ENCODE results near the gene WDR27. TPM values are rescaled to one million over a fixed set of nuclear protein-coding genes. Genes with fewer than 3 reads are reported as not detected.
A peak's percentile ranks its signal among the peaks of the same experiment; 100 is the strongest.

Gene WDR27
- total and polyA plus RNA-seq, 5 experiments from 2014 or later = 3.7 to 80.9 (median 7.3) TPM

- Mint-ChIP-seq H3K4me1 (no peaks in the 10 kb centered on the region), H3K36me3 (peaks cover 0 to 20% (median 16%) of the 10 kb centered on the region in 3 donors), H3K27ac (no peak overlapping the region), H3K27me3 (no peaks in the 10 kb centered on the region), H3K4me3 (no peak overlapping the region), H3K9me3 (peaks cover 0 to 25% (median 14%) of the 10 kb centered on the region in 9 donors)
- POLR2A ChIA-PET = no interaction called here
- ATAC-seq (no peak), DNase-seq (no peak)
Measured at GRCh38 chr6:169456840-169457239, 245.0 kb downstream of the WDR27 start.

- H3K27me3 Mint-ChIP-seq = peaks cover 0 to 5% (median 0%) of the 10 kb centered on the region in 5 donors
- H3K36me3 Mint-ChIP-seq = peaks cover 0 to 16% (median 13%) of the 10 kb centered on the region in 3 donors
- no peaks in the 10 kb centered on the region for H3K4me1 Mint-ChIP-seq
- H3K9me3 Mint-ChIP-seq = peaks cover 0 to 21% (median 12%) of the 10 kb centered on the region in 9 donors
- POLR2A ChIA-PET = no interaction called here
- DNase-seq (no peak), ATAC-seq (no peak)
- no peak overlapping the region for H3K27ac Mint-ChIP-seq
- no peak overlapping the region for H3K4me3 Mint-ChIP-seq
Measured at GRCh38 chr6:169455470-169455869, 246.4 kb downstream of the WDR27 start.

- ATAC-seq (no peak), DNase-seq (no peak)
- peaks cover 0 to 16% (median 13%) of the 10 kb centered on the region in 3 donors for H3K36me3 Mint-ChIP-seq
- H3K27me3 Mint-ChIP-seq = peaks cover 0 to 10% (median 0%) of the 10 kb centered on the region in 5 donors
- H3K9me3 Mint-ChIP-seq = peaks cover 0 to 15% (median 11%) of the 10 kb centered on the region in 9 donors
- H3K4me1 Mint-ChIP-seq = no peaks in the 10 kb centered on the region
- no peak overlapping the region for H3K4me3 Mint-ChIP-seq
- POLR2A ChIA-PET = no interaction called here
- H3K27ac Mint-ChIP-seq = no peak overlapping the region
Measured at GRCh38 chr6:169454872-169455204, 247.0 kb downstream of the WDR27 start.

- H3K27me3 Mint-ChIP-seq = peaks cover 0 to 13% (median 0%) of the 10 kb centered on the region in 5 donors
- DNase-seq = no peak
Measured at GRCh38 chr6:169454204-169454871, 247.5 kb downstream of the WDR27 start.

GRCh38 chr6:169452869-169453620, 248.8 kb downstream of the WDR27 start:
- ATAC-seq = no peak
- POLR2A ChIA-PET = no interaction called here
- no peaks in the 10 kb centered on the region for H3K4me1 Mint-ChIP-seq
- no peak overlapping the region for H3K27ac Mint-ChIP-seq
- peaks cover 0 to 2% (median 0%) of the 10 kb centered on the region in 9 donors for H3K9me3 Mint-ChIP-seq
- no peak overlapping the region for H3K4me3 Mint-ChIP-seq
- peaks cover 0 to 7% (median under 1%) of the 10 kb centered on the region in 3 donors for H3K36me3 Mint-ChIP-seq
- DNase-seq = no peak
- H3K27me3 Mint-ChIP-seq = peaks cover 0 to 17% (median 0%) of the 10 kb centered on the region in 5 donors

More at GRCh38 chr6:169454204-169454871, 247.5 kb downstream of the WDR27 start:
- H3K9me3 Mint-ChIP-seq = peaks cover 0 to 12% (median 6%) of the 10 kb centered on the region in 9 donors
- POLR2A ChIA-PET = no interaction called here
- peaks cover 0 to 13% (median 13%) of the 10 kb centered on the region in 3 donors for H3K36me3 Mint-ChIP-seq
- H3K27ac Mint-ChIP-seq = no peak overlapping the region
- no peaks in the 10 kb centered on the region for H3K4me1 Mint-ChIP-seq
- H3K4me3 Mint-ChIP-seq = no peak overlapping the region
- ATAC-seq = no peak

- Mint-ChIP-seq H3K36me3 (peaks cover 0 to 7% (median 0%) of the 10 kb centered on the region in 3 donors), H3K4me3 (no peak overlapping the region), H3K27me3 (peaks cover 0 to 17% (median 0%) of the 10 kb centered on the region in 5 donors), H3K9me3 (peaks cover 0 to 2% (median 0%) of the 10 kb centered on the region in 9 donors), H3K4me1 (no peaks in the 10 kb centered on the region), H3K27ac (no peak overlapping the region)
- POLR2A ChIA-PET = no interaction called here
- ATAC-seq (no peak), DNase-seq (no peak)
Measured at GRCh38 chr6:169452117-169452868, 249.5 kb downstream of the WDR27 start.

- DNase-seq (no peak), ATAC-seq (no peak)
- Mint-ChIP-seq H3K9me3 (no peaks in the 10 kb centered on the region), H3K27me3 (peaks cover 0 to 17% (median 0%) of the 10 kb centered on the region in 5 donors), H3K4me3 (no peak overlapping the region), H3K4me1 (no peaks in the 10 kb centered on the region), H3K27ac (no peak overlapping the region), H3K36me3 (peaks cover 0 to 2% (median 0%) of the 10 kb centered on the region in 3 donors)
- POLR2A ChIA-PET = no interaction called here
Measured at GRCh38 chr6:169451065-169451838, 250.6 kb downstream of the WDR27 start.

GRCh38 chr6:169450097-169450496, 251.7 kb downstream of the WDR27 start:
- no peak for DNase-seq
- Mint-ChIP-seq H3K27me3 (peaks cover 0 to 17% (median 0%) of the 10 kb centered on the region in 5 donors), H3K9me3 (no peaks in the 10 kb centered on the region), H3K27ac (no peak overlapping the region), H3K4me3 (no peak overlapping the region), H3K36me3 (peaks cover 0 to 2% (median 0%) of the 10 kb centered on the region in 3 donors), H3K4me1 (no peaks in the 10 kb centered on the region)
- POLR2A ChIA-PET = no interaction called here
- no peak for ATAC-seq

GRCh38 chr6:169449221-169449620, 252.6 kb downstream of the WDR27 start:
- POLR2A ChIA-PET = no interaction called here
- no peak overlapping the region for H3K4me3 Mint-ChIP-seq
- DNase-seq = no peak
- H3K4me1 Mint-ChIP-seq = no peaks in the 10 kb centered on the region
- H3K9me3 Mint-ChIP-seq = no peaks in the 10 kb centered on the region
- H3K27me3 Mint-ChIP-seq = peaks cover 0 to 24% (median 1%) of the 10 kb centered on the region in 5 donors
- ATAC-seq = no peak
- no peak overlapping the region for H3K27ac Mint-ChIP-seq
- H3K36me3 Mint-ChIP-seq = peaks cover 0 to 2% (median 0%) of the 10 kb centered on the region in 3 donors

- ATAC-seq (no peak), DNase-seq (no peak)
- H3K4me1 Mint-ChIP-seq = no peaks in the 10 kb centered on the region
- H3K36me3 Mint-ChIP-seq = no peaks in the 10 kb centered on the region
- POLR2A ChIA-PET = no interaction called here
- H3K4me3 Mint-ChIP-seq = peak overlapping the region in 1 of 10 donors; percentile 43
- H3K9me3 Mint-ChIP-seq = no peaks in the 10 kb centered on the region
- H3K27me3 Mint-ChIP-seq = peaks cover 0 to 41% (median 4%) of the 10 kb centered on the region in 5 donors
- H3K27ac Mint-ChIP-seq = no peak overlapping the region
Measured at GRCh38 chr6:169445661-169446581, 255.9 kb downstream of the WDR27 start.

- H3K36me3 Mint-ChIP-seq = no peaks in the 10 kb centered on the region
- no peak overlapping the region for H3K27ac Mint-ChIP-seq
- no peaks in the 10 kb centered on the region for H3K4me1 Mint-ChIP-seq
- ATAC-seq (no peak), DNase-seq (no peak)
- no peaks in the 10 kb centered on the region for H3K9me3 Mint-ChIP-seq
- H3K4me3 Mint-ChIP-seq = no peak overlapping the region
- peaks cover 0 to 35% (median 4%) of the 10 kb centered on the region in 5 donors for H3K27me3 Mint-ChIP-seq
- POLR2A ChIA-PET = no interaction called here
Measured at GRCh38 chr6:169445227-169445626, 256.6 kb downstream of the WDR27 start.

All from naive thymus-derived CD8-positive, alpha-beta T cell (primary cell).